HepG2 (cell line): Measurements from ENCODE around the gene SPHK1. TPM values are rescaled to one million over a fixed set of nuclear protein-coding genes. Genes with fewer than 3 reads are reported as not detected.

Experiments used
- ARHGAP35 ChIP-seq: sonication (generic); formaldehyde crosslinking; IDR thresholded peaks from 2 replicates; pipeline ENCODE4 v1.9.0; 2022; ENCODE audit warnings: mild to moderate bottlenecking, inconsistent platforms, moderate library complexity, missing genetic modification reagents, borderline replicate concordance
- CREB3 ChIP-seq: sonication (generic); formaldehyde crosslinking; IDR thresholded peaks from 2 replicates; pipeline ENCODE4 v1.5.0; 2020; ENCODE audit warnings: missing genetic modification reagents
- CSRNP2 ChIP-seq: sonication (generic); formaldehyde crosslinking; conservative IDR thresholded peaks from 2 replicates; pipeline ENCODE4 v1.8.0; 2022; ENCODE audit warnings: low read depth, missing genetic modification reagents
- DMTF1 ChIP-seq: sonication (generic); formaldehyde crosslinking; IDR thresholded peaks from 2 replicates; pipeline ENCODE4 v1.4.0; 2020; ENCODE audit warnings: mild to moderate bottlenecking, missing genetic modification reagents
- GATA4 ChIP-seq: sonication (generic); IDR thresholded peaks from 2 replicates; pipeline ENCODE4 v1.6.1; 2016; ENCODE audit warnings: antibody characterized with exemption, low read depth, borderline replicate concordance
- GATAD2A ChIP-seq: IDR thresholded peaks from 2 replicates; pipeline ENCODE4 v1.6.1; 2016
- KDM3A ChIP-seq: IDR thresholded peaks from 2 replicates; pipeline ENCODE4 v1.6.1; 2018; ENCODE audit warnings: low read depth, missing compliant biosample characterization
- MAX ChIP-seq: IDR thresholded peaks from 2 replicates; pipeline ENCODE4 v1.6.1; 2012; ENCODE audit warnings: inconsistent platforms
- NFIC ChIP-seq: IDR thresholded peaks from 2 replicates; pipeline ENCODE4 v1.6.1; 2012; ENCODE audit warnings: mild to moderate bottlenecking, low read length, inconsistent platforms
- PAXIP1 ChIP-seq: sonication (generic); formaldehyde crosslinking; conservative IDR thresholded peaks from 2 replicates; pipeline ENCODE4 v1.4.0; 2020; ENCODE audit warnings: mild to moderate bottlenecking, missing genetic modification reagents, moderate library complexity
- ZBTB20 ChIP-seq: sonication (generic); formaldehyde crosslinking; IDR thresholded peaks from 2 replicates; pipeline ENCODE4 v1.8.1; 2023; ENCODE audit warnings: missing genetic modification reagents, low read depth, mild to moderate bottlenecking, borderline replicate concordance
- ZNF543 ChIP-seq: sonication (generic); formaldehyde crosslinking; IDR thresholded peaks from 2 replicates; pipeline ENCODE4 v1.4.0; 2020; ENCODE audit warnings: mild to moderate bottlenecking, missing genetic modification reagents
- ZNF691 ChIP-seq: sonication (generic); formaldehyde crosslinking; IDR thresholded peaks from 2 replicates; pipeline ENCODE4 v1.4.0; 2020; ENCODE audit warnings: missing genetic modification reagents, low read depth, mild to moderate bottlenecking, borderline replicate concordance
- ZNF710 ChIP-seq: sonication (generic); formaldehyde crosslinking; IDR thresholded peaks from 2 replicates; pipeline ENCODE4 v1.5.0; 2020; ENCODE audit warnings: mild to moderate bottlenecking, missing genetic modification reagents, borderline replicate concordance
- ZNF713 ChIP-seq: sonication (generic); formaldehyde crosslinking; IDR thresholded peaks from 2 replicates; pipeline ENCODE4 v1.4.0; 2020; ENCODE audit warnings: mild to moderate bottlenecking, missing genetic modification reagents
- ZNF782 ChIP-seq: sonication (generic); formaldehyde crosslinking; IDR thresholded peaks from 2 replicates; pipeline ENCODE4 v1.4.0; 2020; ENCODE audit warnings: missing genetic modification reagents, mild to moderate bottlenecking, borderline replicate concordance
- ZZZ3 ChIP-seq: sonication (generic); formaldehyde crosslinking; IDR thresholded peaks from 2 replicates; pipeline ENCODE4 v1.4.0; 2020; ENCODE audit warnings: missing genetic modification reagents, mild to moderate bottlenecking, borderline replicate concordance
- polyA plus RNA-seq, 8 experiments: library from polyadenylated mRNA; depleted of rRNA in 3 of 8; stranded (reverse) in 7 of 8; unstranded in 1 of 8; fragments of >200 nt; fragmentation: Illumina TruSeq in 4 of 8; extraction: Trizol in 4 of 8; gene quantifications; 2 replicates each; pipeline versions ENCODE4 v1.2.1 to v1.2.3, GENCODE V29; 2011 to 2016; ENCODE audit warnings: low read depth in 4 of 8, missing spikeins in 1 of 8, mixed read lengths in 1 of 8; ENCODE audit not compliant: insufficient read depth in 1 of 8
- total RNA-seq, 5 experiments: library from RNA; depleted of rRNA; stranded (reverse); fragments of >200 nt; fragmentation: Illumina TruSeq; extraction: Trizol; gene quantifications; 2 replicates each; pipeline ENCODE4 v1.2.3, GENCODE V29; 2016; ENCODE audit warnings: low read depth in 1 of 5

SPHK1 gene
- total and polyA plus RNA-seq, 2 of the 13 experiments (the other 11 are each of a cell fraction or from before 2014, with no cell fraction given), result 129 to 160 TPM

- TF ChIP-seq KDM3A, result no peak
- TF ChIP-seq CREB3, result no peak; the same call in 1 of the 2 replicates
- TF ChIP-seq MAX, result no peak
- TF ChIP-seq ZBTB20 (CRISPR knock-in tag), result no peak; the same call in 1 of the 2 replicates
- TF ChIP-seq ZNF710 (CRISPR knock-in tag), result 0 out of 2 replicates have a peak, but pooled peaks have one; percentile 15
- TF ChIP-seq ZNF782, result no peak; the same call in 1 of the 2 replicates
- no peak for TF ChIP-seq ZNF713
- TF ChIP-seq GATA4, result no peak
- peak; percentile 86; the same call in 1 of the 2 replicates for TF ChIP-seq GATAD2A
- TF ChIP-seq DMTF1, result no peak
- TF ChIP-seq ZZZ3, result no peak
- TF ChIP-seq PAXIP1 (CRISPR knock-in tag), result peak; percentile 89
- no peak for TF ChIP-seq ZNF691
- TF ChIP-seq CSRNP2 (CRISPR knock-in tag), result no peak
- no peak for TF ChIP-seq ZNF543 (CRISPR knock-in tag)
- no peak for TF ChIP-seq ARHGAP35 (CRISPR knock-in tag)
- peak; percentile 61; the same call in 1 of the 2 replicates for TF ChIP-seq NFIC
These were observed 32.8 kb upstream of the SPHK1 start (continued) for GRCh38 chr17:76351526-76352071.
